ENCODE measurements around the gene STRIP1. TPM values are rescaled to one million over a fixed set of nuclear protein-coding genes. Genes with fewer than 3 reads are reported as not detected.

Gene STRIP1
- total and polyA plus RNA-seq, 2 donors (not counting 3 experiments of a cell fraction or from before 2014, with no cell fraction given): 26.2 to 42.1 TPM

- no peaks in the 10 kb centered on the region for H3K36me3 ChIP-seq (ENCODE audit: control insufficient read depth in 2 of 2, extremely low read depth in 1 of 2, insufficient read depth in 2 of 2, low read length in 2 of 2)
- no peak overlapping the region for H3K4me2 ChIP-seq (ENCODE audit: insufficient read depth, low read length)
- H3K4me1 ChIP-seq (ENCODE audit: control insufficient read depth, extremely low read depth, insufficient read depth, low read length): peaks cover 9% of the 10 kb centered on the region
- ChIA-PET CTCF (interaction anchor here (1.0 to 2.0 kb wide), 3 partner anchors 11 to 221 kb away, joined by 3 to 9 read pairs (median 3); partner anchors contain the start of gene AHCYL1), POLR2A (interaction anchor here (1.1 kb wide), 1 partner anchor 170 kb away, joined by 6 read pairs; no protein-coding TSS in a partner anchor)
- DNase-seq (ENCODE audit: low read depth, low spot score): no peak
- TF ChIP-seq POLR2A (IDR thresholded peaks at IDR 0.05; ENCODE audit: low read depth, low read length): no peak
- TF ChIP-seq EZH2 (IDR thresholded peaks at IDR 0.05; ENCODE audit: borderline replicate concordance, low read depth, low read length, severe bottlenecking): no peak
- TF ChIP-seq POLR2AphosphoS5 (IDR thresholded peaks at IDR 0.05; ENCODE audit: insufficient read depth, low read depth, low read length): no peak
- no peak for TF ChIP-seq GATA2 (IDR thresholded peaks at IDR 0.05; ENCODE audit: insufficient read depth, insufficient read length, low read depth, low read length)
- TF ChIP-seq JUN (IDR thresholded peaks at IDR 0.05; ENCODE audit: borderline replicate concordance, insufficient read depth, insufficient read length, low read depth): no peak
- TF ChIP-seq FOS (IDR thresholded peaks at IDR 0.05; ENCODE audit: borderline replicate concordance, insufficient read depth, low read length): no peak
- no peak for TF ChIP-seq MAX (IDR thresholded peaks at IDR 0.05; ENCODE audit: insufficient read depth, insufficient read length)
- TF ChIP-seq MYC (IDR thresholded peaks at IDR 0.05; ENCODE audit: low read depth, low read length): no peak
- TF ChIP-seq, protein P1, sequence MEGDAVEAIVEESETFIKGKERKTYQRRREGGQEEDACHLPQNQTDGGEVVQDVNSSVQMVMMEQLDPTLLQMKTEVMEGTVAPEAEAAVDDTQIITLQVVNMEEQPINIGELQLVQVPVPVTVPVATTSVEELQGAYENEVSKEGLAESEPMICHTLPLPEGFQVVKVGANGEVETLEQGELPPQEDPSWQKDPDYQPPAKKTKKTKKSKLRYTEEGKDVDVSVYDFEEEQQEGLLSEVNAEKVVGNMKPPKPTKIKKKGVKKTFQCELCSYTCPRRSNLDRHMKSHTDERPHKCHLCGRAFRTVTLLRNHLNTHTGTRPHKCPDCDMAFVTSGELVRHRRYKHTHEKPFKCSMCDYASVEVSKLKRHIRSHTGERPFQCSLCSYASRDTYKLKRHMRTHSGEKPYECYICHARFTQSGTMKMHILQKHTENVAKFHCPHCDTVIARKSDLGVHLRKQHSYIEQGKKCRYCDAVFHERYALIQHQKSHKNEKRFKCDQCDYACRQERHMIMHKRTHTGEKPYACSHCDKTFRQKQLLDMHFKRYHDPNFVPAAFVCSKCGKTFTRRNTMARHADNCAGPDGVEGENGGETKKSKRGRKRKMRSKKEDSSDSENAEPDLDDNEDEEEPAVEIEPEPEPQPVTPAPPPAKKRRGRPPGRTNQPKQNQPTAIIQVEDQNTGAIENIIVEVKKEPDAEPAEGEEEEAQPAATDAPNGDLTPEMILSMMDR (IDR thresholded peaks at IDR 0.05; ENCODE audit: extremely low read depth in 1 of 2, insufficient read depth in 1 of 2, low read depth in 1 of 2, low read length in 2 of 2): no peak
- H3K27ac ChIP-seq (ENCODE audit: insufficient read depth, low read depth, low read length): no peak overlapping the region
- no peak for FAIRE-seq
- H2AFZ ChIP-seq (ENCODE audit: low read depth, low read length): no peak overlapping the region
- dilution Hi-C loops (cut with MboI; ENCODE audit: extremely low pct_ligation_motif_present, low sequenced_read_pairs): no loop called here
- H3K27me3 ChIP-seq (ENCODE audit: control insufficient read depth in 2 of 2, insufficient read depth in 2 of 2, low read length in 2 of 2): no peaks in the 10 kb centered on the region
- BruUV-seq (replicated peaks): no TSS peak
- intact Hi-C loops (cut with micrococcal nuclease): no loop called here
- peaks cover 48% of the 10 kb centered on the region for H3K79me2 ChIP-seq (ENCODE audit: control insufficient read depth, insufficient read depth, low read length)
- H3K4me3 ChIP-seq (replicated peaks in 1 of 3; ENCODE audit: insufficient read depth in 1 of 3, low read depth in 1 of 3, low read length in 3 of 3): no peak overlapping the region
- H3K9me3 ChIP-seq (replicated peaks; ENCODE audit: control insufficient read depth, insufficient read depth, low read length): no peaks in the 10 kb centered on the region
- H4K20me1 ChIP-seq (replicated peaks; ENCODE audit: control insufficient read depth, extremely low read depth, insufficient read depth, low read length): no peaks in the 10 kb centered on the region
- H3K9me1 ChIP-seq (replicated peaks; ENCODE audit: control insufficient read depth, extremely low read depth, insufficient read depth, low read length): no peaks in the 10 kb centered on the region
- no peak overlapping the region for H3K9ac ChIP-seq (replicated peaks; ENCODE audit: extremely low read depth, insufficient read depth, low read length)
Measured at GRCh38 chr1:109997867-109998229, 36.6 kb upstream of the STRIP1 start.

Measured in endothelial cell of umbilical vein (primary cell).